HG03159 (cell line): ENCODE data around the gene METTL6.
A peak's percentile ranks its signal among the peaks of the same experiment; 100 is the strongest.
"Not testable (repeated sequence)": the region's sequence is repeated elsewhere in the genome, so short reads cannot be mapped to it uniquely, and the experiment has no call there.

Experiments
- ATAC-seq: cut with Tn5 transposase; IDR thresholded peaks from one replicate; pipeline ENCODE4 v1.9.1; 2021; ENCODE audit warnings: mild to moderate bottlenecking, moderate library complexity; ENCODE audit not compliant: unreplicated experiment

Gene METTL6

GRCh38 chr3:15405448-15406050 lies 21.8 kb downstream of the METTL6 start:
- peak; percentile 60 for ATAC-seq

- ATAC-seq = no peak
Measured at GRCh38 chr3:15404767-15405166, 22.6 kb downstream of the METTL6 start.

GRCh38 chr3:15403965-15404364 lies 23.4 kb downstream of the METTL6 start:
- no peak for ATAC-seq

- no peak for ATAC-seq
Measured at GRCh38 chr3:15403495-15403894, 23.8 kb downstream of the METTL6 start.

GRCh38 chr3:15401936-15402335 lies 25.4 kb downstream of the METTL6 start:
- ATAC-seq = no peak

GRCh38 chr3:15399970-15400369 lies 27.4 kb downstream of the METTL6 start:
- ATAC-seq = no peak

GRCh38 chr3:15398731-15399133 lies 28.6 kb downstream of the METTL6 start:
- not testable (repeated sequence) for ATAC-seq

GRCh38 chr3:15393252-15393651 lies 34.1 kb downstream of the METTL6 start:
- ATAC-seq = not testable (repeated sequence)

- no peak for ATAC-seq
Measured at GRCh38 chr3:15391007-15391406, 36.3 kb downstream of the METTL6 start.

GRCh38 chr3:15390460-15390859 lies 36.9 kb downstream of the METTL6 start:
- ATAC-seq = no peak

- not testable (repeated sequence) for ATAC-seq
Measured at GRCh38 chr3:15388335-15388734, 39.0 kb downstream of the METTL6 start.

GRCh38 chr3:15387735-15388134 lies 39.6 kb downstream of the METTL6 start:
- no peak for ATAC-seq

- no peak for ATAC-seq
Measured at GRCh38 chr3:15387171-15387581, 40.2 kb downstream of the METTL6 start.

GRCh38 chr3:15386654-15386955 lies 40.7 kb downstream of the METTL6 start:
- ATAC-seq = not testable (repeated sequence)

- no peak for ATAC-seq
Measured at GRCh38 chr3:15385901-15386653, 41.3 kb downstream of the METTL6 start.

- not testable (repeated sequence) for ATAC-seq
Measured at GRCh38 chr3:15385238-15385695, 42.1 kb downstream of the METTL6 start.

- ATAC-seq = peak; percentile 84
Measured at GRCh38 chr3:15384510-15385237, 42.7 kb downstream of the METTL6 start.

GRCh38 chr3:15382405-15382923 lies 44.9 kb downstream of the METTL6 start:
- no peak for ATAC-seq

GRCh38 chr3:15380980-15381890 lies 46.1 kb downstream of the METTL6 start:
- no peak for ATAC-seq

GRCh38 chr3:15377961-15378791 lies 49.2 kb downstream of the METTL6 start:
- ATAC-seq = peak; percentile 92
